Measurements from ENCODE around the gene MGMT. TPM values are rescaled to one million over a fixed set of nuclear protein-coding genes. Genes with fewer than 3 reads are reported as not detected.

MGMT gene
- total RNA-seq, 1 donor from 2014 or later: 22.1 TPM

DNA sequence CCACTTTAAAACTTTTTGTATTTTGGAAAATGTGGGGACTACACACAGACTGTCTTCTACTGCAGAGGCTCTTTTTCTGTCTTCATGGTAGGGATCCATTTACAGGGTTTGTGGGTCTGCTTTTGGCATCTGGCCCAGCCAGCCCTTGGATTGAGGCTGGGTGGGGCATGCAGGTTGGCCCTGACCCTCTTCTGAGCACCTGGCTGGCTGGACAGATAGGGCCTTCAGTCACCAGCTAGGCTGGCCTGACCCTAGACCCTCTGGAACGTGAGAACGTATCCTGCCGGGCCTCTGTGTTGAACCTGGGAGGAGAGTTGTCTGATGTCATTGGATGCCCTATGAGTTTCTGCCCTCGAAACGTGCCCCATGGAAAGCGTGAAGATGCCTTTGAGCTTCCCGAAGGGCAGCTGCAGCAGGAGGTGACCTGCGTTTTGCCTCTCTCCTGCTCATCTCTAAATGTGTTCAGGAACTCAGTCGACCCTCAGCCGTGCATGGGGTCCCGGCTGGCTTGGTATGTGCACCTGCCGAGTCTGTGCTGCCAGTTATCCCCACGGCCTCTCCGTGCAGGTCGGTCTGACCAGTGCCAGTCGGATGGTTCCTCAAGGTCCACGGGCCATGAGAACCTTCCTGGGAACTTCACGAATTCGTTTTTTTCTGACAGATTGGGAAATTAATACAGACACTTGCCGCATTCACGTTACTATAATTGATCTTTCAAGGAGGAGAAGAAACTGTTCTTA lies 74.9 kb downstream of the MGMT start:
- no peak for DNase-seq (ENCODE audit: low spot score)

DNA sequence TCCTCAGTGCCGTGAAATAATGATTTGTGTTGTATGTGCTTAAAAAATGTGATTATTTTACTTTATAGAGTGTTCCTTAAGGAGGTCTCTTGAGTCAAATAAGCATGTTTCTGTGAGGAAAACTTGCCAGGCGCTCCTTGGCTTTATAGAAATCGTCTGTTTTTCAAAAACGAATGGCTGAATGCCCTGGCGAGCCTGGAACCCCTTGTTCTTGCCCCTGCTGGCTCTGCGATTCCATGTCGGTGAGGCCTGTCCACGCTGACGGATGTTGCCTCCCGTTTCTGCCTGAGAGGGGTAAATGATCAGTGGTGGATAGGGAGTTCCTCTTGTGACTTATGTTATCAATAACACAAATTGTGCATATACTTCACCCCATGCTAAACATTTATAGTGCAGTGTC lies 75.5 kb downstream of the MGMT start:
- no peak for DNase-seq (ENCODE audit: low spot score)

DNA sequence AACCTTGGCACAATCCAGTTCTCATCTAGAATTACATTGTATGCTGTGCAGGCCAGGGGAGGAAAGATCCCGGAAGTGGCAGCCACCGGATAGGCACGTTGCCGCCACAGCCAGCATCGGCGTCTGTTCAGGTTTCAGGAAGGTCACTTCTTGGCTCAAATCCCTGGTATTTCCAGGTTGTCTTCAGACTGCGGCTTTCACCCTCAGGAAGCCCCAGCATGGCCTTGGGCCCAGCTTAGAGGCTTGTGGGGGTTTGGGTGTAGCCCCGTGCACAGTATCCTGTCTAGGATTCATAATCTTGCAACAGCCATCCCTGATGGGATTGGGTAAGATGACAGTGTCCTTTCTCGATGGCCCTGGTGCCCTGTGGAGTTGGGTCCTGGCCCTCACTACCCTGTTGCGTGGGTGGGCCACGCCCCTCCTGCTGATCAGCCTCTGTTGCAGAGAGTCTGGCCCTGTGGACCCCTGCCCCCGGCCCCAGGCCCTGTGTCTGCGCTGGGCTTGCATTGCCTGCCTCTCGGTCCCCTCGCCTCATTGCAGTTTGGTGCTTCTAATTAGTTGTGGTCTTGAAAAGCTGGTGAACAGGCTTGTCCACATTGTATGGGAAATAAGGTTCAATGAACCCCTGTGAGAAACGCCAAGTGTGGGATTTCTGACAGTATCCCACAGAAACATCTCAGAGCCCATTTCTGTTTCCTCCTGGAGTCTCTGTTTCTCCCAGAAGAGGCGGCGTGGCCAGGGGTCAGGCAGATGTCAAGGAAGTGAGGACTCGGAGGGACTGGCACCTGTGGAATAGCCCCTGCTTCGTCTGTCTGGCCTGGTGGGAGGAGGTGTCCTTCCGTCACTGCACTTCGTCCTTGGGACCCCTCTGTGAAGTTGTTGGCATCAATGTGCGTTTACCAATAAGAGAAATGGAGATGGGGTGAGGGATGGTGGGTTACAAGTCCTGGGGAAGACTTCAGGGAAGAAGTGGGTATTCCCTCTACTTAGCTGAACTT lies 77.5 kb downstream of the MGMT start:
- DNase-seq (ENCODE audit: low spot score): no peak

DNA sequence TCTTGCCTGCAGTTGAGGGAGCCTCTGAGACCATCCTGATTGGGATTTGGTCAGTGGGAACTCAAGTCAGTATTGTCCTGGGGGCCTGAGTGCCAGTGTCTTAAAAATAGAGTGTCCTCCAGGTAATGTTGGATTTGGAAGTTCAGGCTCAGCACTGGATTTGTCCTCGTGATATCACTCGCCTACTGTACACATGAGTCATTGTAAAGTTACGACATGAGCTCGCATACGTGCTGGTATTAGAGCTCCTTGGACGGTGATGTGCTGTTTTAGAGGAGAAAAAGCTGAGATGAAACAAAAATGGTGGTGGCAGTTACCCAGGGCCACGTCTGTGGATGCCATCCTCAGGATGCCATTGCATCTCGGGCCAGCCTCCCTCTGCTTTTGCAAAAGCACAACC lies 78.2 kb downstream of the MGMT start:
- peak; percentile 53 for DNase-seq (ENCODE audit: low spot score)

DNA sequence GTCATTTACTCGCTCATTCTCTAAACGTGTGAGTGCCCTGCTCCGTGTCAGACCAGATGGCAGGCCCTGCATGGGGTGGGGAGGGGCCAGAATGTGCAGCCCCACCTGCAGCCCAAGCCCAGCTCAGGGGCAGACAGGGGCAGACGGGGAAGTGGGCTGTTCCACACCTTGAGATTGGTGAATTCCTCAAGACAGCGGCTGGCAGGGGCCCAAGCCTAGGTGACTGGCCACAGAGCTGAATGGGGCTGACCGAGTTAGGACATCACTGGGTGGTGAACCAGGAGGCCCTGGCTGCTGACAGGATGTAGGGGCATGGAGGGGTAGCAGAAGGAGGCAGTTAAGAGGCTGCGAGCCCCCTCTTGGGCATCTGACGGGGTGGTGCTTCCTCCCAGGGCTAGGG lies 79.1 kb downstream of the MGMT start:
- DNase-seq (ENCODE audit: low spot score): no peak

DNA sequence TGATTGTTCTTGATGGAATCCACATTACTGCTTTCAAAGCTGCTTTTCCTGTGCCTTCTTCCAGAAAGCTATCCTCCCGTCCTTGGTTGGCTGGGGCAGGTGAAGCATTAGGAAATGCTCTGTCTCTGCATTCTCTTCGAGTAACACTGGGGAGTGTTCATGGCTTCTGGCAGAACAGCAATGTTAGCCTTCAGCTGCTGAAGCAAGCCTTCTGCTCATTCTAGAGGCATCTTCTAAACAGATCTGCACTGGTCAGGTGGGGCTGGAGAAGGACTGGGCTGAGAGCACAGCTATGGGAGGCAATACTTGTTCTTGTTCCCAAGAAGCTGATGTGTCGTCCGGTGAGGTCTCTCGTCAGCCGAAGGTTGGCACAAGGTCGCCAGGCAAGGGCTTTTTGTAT lies 80.6 kb downstream of the MGMT start:
- no peak for DNase-seq (ENCODE audit: low spot score)

DNA sequence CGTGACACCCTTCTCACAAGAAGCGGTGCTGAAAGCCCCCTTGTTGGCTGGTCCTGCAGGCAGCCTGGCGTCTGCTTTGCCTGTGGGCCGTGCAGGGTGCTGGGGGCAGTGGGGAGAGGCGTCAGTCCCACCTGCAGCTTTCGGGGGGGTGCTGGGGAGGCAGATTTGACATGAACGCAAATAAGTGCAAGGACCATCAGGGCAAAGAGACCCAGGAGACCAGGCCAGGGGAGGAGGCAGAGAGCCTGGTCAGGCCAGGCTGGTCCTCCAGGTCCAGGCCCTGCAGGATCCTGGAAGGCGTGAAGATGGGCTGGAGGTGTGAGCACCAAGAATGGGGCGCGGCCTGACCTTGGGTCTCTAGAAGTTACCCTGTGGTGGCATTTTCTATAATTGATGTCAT lies 81.6 kb downstream of the MGMT start:
- no peak for DNase-seq (ENCODE audit: low spot score)

DNA sequence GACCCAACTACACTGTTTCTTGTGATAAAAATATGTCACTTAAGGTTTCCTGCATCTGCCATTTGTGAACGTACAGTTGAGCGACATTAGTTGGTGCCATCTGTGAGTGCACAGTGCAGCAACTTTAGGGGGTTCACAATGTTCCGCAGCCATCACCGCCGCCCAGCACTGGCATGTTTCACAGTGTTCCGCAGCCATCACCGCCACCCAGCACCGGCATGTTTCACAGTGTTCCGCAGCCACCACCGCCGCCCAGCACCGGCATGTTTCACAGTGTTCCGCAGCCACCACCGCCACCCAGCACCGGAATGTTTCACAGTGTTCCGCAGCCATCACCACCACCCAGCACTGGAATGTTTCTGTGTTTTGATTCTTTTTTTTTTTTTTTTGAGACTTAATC lies 83.0 kb downstream of the MGMT start:
- no peak for DNase-seq (ENCODE audit: low spot score)

DNA sequence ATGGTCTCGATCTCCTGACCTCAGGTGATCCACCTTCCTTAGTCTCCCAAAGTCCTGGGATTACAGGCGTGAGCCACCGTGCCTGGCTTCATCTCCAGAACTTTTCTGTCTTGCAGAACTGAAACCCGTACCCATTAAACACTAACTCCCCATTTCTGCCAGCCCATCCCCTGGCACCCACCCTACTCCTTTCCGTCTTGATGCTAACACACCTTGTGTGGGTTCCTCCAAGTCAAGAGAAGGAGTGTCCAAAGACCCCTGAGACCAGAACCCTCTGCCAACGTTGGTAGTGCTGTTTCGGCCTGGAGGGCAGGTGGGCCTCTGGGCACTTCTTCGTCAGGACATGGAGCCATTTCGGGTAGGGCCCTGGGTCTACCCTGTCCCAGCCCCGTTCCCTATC lies 83.6 kb downstream of the MGMT start:
- no peak for DNase-seq (ENCODE audit: low spot score)

DNA sequence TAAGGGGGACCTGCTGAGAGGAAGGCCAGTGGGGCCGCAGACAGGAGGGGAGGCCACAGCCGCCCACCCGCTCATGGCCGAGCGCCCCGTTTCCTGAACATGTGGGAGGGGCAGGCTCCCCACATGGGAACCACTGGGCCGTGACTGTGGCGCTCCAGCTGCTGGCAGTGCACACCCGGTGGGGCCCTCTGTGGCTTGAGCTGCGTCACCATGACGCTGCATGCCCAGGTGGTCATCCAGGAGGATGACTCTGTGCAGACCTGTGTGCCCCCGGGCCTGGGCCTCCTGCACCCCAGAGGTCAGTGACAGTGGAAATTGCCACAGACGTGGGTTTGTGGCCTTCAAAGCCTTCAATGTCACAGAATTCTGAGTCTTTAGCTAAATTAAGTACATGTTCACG lies 85.1 kb downstream of the MGMT start:
- no peak for DNase-seq (ENCODE audit: low spot score)

DNA sequence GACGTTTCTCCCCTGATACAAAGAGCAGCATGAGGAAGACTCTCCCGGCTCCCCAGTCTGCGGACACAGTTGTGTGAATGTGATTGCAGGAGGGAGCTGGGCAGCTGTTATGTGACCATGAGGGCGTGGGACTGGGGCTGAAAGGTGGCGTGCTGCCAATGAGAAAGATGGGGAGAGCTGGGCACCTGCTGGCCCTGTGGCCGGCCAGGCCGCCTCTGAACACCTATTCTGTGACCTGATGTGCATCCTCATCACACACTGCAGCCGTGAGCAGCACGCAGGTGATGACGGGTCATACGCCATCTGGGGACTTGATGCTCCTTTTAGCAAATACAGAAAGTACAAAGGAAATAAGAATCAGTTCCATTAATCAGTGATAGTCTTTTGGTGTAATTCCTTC lies 86.9 kb downstream of the MGMT start:
- no peak for DNase-seq (ENCODE audit: low spot score)

DNA sequence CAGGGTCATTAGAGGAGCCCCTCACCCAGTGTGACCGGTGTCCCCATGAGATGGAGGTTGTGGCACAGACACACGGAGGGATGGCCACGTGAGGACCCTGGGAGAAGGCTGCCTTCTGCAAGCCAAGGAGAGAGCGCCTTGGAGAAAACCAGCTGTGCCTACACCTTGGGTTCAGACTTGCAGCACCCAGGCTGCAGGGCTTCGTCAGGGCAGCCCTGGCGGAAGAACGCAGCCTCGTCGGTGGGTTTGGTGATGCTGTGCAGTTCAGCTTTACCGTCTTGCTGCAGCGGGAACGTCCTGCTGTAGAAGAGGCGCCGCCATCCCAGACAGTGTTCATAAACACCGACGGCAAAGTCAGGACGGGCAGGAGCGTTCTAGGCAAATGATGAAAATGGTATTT lies 89.3 kb downstream of the MGMT start:
- no peak for DNase-seq (ENCODE audit: low spot score)

DNA sequence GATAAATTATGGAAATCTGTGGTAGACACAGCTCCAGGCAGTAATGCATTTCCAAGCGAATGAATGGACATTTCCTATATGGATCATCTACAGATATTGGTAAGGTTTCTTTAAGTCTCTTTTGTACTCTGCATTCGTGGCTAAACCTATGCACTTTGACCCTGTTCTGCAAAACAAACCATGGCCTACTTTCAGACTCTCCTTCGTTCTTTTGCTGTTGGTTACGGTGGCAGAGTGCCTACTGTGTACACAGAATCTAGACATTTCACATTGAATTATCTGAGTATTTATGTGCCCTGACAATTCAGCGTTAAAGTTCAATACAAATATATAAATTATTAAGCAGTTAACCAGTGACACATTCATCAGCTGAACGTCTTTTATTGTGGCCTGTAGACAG lies 93.3 kb downstream of the MGMT start:
- DNase-seq (ENCODE audit: low spot score): no peak

DNA sequence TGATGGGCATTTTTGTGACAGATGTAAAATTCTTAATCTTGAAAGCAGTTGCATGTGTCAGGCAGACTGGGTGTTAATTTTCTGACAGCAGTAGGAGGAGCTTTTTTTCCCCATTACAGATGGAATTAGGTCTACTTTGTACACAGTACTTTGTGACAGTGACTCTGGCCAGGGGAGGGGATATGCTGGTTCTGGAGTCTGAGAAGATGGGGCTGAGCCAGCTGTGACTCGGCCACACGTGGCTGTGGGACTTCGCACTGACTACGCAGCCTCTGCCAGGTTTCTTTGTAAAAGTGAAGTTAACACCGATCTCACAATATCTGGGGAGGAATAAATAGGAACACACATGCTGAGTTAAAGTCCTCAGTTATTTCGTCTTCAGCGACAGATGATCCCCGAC lies 95.4 kb downstream of the MGMT start:
- no peak for DNase-seq (ENCODE audit: low spot score)

DNA sequence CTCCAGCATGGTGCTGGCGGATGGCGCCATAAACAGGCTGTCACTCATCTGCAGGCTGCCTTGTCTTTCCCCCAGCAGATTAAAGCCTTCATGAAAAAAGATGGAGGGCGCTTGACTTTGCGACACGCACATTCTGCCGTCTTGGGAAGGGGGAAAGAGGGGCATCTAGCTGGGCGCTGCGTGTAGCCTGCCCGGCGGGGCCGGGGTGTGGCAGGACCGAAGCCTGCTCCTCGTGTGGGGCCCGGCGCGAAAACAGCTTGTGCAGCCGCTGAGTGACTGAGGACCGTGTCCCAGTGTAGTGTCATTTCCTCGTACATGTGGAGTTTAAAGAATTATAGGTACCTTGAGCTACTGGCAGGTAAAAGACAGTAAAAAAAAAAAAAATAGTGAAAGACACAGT lies 97.9 kb downstream of the MGMT start:
- DNase-seq (ENCODE audit: low spot score): no peak

DNA sequence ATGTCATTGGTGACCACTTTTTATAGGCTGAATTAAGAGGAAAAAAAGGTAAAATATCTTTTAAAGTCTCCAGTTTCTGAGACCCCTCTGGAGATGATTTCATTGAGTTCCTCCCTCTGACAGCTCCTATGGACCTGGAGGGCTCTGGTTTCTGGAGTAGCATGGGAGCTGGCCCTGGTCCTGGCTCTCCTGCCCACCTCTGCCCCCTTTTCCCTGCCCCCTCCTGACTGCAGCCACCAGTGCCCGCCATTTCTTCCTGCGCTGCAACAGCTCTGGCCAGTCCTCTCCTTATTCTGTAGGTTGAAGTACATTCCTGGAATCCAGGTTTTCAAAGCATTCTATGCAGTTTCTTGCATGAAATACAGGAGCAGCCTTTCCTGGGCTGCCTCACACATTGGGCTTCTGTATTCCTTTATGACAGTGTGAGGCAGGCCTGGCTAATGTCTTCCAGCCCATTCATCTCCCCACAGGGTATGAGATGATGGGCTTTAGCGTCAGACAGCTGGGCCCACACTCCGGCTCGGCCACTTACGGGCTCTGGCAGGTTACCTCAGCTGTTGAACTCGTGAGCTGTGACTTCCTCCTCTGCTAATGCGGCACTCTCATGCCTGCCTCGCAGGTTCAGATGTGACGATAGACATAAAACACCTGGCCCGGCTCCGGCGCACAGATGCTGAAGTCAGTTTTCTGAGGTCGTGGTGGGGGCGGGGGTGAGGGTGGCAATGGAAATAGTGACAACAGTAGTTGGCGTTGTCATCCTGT lies 101.7 kb downstream of the MGMT start:
- peak; percentile 48 for DNase-seq (ENCODE audit: low spot score)

DNA sequence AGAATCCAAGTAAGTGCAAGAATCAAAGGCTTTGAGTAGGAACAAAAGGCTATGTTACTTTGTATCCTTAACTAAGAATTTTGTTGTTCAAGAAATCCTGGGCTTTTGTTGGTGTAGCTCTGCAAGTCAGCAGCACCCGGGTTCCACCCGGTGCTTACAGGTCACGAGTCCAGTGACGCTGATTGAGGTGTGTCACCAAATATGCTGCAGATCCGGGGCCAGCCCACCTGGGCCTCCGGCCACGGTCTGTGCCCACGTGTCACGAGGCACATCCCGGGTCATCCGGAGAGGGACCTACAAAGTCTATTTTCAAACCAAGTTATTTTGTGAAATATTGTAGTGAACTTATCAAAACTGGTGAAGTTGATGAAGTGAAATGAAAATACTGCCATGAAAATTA lies 103.1 kb downstream of the MGMT start:
- DNase-seq (ENCODE audit: low spot score): no peak

DNA sequence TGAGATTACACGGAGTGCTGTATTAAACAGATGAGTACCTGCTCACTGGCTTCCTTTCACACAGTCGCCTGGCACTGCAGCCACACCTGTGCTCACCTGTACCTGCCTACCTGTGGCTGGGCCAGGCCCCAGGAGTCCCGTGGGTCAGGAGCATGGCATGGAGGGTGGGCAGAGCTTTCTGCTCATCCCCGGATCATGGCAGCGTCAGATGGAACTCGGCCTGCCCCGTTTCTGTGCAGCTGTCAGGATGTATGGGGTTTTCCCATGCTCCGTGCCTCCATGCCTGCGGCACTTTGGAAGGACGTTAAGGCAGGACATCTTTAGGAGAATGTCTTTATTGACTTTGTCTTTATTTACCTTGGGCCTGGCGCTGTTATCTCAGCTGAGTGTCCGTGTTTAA lies 112.2 kb downstream of the MGMT start:
- no peak for DNase-seq (ENCODE audit: low spot score)

DNA sequence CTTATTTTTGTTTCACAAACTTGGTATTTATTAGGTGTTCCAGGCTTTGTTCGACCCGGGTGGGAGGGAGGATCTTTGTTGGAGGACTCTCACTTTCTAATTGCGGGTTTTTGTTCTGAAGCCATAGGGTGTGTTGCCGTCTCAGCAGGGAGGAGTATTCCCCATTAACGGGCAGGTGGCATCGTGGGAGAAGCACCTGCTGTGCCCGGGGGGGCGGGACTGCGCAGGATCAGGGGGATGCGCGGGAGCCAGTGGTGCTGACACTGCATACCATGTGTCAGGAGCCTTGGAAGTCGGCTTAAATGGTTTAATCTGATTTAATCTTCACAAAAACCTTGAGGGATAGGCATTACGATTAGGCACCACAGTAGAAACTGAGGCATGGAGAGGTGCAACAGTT lies 113.0 kb downstream of the MGMT start:
- no peak for DNase-seq (ENCODE audit: low spot score)

DNA sequence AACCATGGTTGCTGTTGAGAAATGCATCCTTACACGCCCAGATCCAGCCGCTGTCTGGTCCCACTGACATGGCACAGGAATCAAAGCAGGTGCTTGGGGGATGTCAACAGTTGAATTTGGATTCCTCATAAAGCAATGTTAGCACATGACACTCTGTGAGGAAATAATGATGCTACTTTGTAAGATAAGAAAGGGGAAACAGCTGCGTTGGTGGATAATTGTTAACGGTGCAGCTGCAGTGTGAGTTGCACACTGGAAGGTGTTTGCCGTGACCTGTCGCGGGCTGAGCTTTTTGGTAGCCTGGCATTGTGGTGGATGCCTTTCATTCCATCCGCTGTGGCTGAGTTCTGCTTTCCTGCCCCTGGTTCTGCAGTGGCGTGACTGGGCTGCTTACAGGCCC lies 113.9 kb downstream of the MGMT start:
- DNase-seq (ENCODE audit: low spot score): no peak

DNA sequence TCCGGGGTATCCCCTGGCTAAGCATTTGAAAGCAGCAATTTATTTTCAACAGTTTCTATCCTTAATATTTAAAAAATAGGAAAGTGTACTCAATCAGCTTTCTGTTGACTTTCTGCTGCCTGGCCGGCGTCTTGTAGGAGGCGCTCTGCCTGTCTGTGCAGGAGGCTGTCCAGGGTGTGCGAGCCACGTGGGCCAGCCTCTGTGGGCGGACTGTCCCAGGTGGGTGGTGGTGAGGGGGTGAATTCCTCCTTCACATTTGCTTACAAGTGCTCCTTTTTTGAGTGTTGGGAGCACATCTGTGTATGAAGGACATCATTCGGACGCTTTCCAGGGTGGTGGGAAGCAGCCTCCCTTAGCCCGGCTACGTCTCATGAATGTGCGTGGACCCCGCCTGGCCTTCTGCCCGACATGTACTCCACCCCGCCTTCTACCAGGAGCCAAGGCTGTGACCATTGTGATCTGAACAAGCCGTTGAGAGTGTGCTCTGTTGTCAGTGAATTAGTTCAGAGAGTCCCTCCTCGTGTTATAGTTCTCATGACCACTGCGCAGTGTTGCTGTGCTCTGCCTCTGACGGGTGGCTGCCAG lies 114.9 kb downstream of the MGMT start:
- no peak for DNase-seq (ENCODE audit: low spot score)

DNA sequence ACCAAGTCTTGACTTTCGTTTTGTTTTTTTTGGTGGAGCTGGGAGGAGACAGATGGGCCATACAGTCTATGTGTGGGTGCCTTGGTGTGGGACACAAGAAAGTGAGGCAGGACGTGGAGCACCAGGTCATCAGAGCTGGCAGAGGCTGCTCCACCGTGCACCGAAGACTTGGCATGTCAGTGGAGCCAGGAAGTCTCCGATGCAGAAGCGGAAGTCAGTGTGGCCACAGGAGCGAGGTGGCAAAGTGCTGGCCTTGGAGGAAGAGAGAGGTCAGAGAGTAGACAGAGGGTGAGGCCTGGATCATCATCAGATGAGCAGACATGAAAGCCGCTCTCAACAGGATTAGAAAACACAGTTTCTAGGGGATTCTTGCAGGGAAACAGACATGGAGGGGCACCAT lies 116.8 kb downstream of the MGMT start:
- no peak for DNase-seq (ENCODE audit: low spot score)

Measured in umbilical cord (tissue), 2 donors.